HepG2 (cell line): ENCODE measurements around the gene SREBF1. TPM values are rescaled to one million over a fixed set of nuclear protein-coding genes. Genes with fewer than 3 reads are reported as not detected.

ENCODE experiments used
- CENPT ChIP-seq: sonication (generic); formaldehyde crosslinking; IDR thresholded peaks from 2 replicates; pipeline ENCODE4 v1.8.0; 2022; ENCODE audit warnings: low read depth, mild to moderate bottlenecking, moderate library complexity, missing genetic modification reagents
- DR1 ChIP-seq: sonication (generic); formaldehyde crosslinking; IDR thresholded peaks from 2 replicates; pipeline ENCODE4 v1.8.0; 2021; ENCODE audit warnings: mild to moderate bottlenecking, missing genetic modification reagents, inconsistent platforms
- GATA4 ChIP-seq: sonication (generic); IDR thresholded peaks from 2 replicates; pipeline ENCODE4 v1.6.1; 2016; ENCODE audit warnings: antibody characterized with exemption, low read depth, borderline replicate concordance
- JUNB ChIP-seq: sonication (generic); formaldehyde crosslinking; IDR thresholded peaks from 2 replicates; pipeline ENCODE4 v1.8.0; 2022; ENCODE audit warnings: missing genetic modification reagents, mild to moderate bottlenecking, borderline replicate concordance
- MED1 ChIP-seq: sonication (generic); formaldehyde crosslinking; IDR thresholded peaks from 2 replicates; pipeline ENCODE4 v1.4.0; 2020; ENCODE audit warnings: missing genetic modification reagents
- NFRKB ChIP-seq: fragments of 450-650 bp; IDR thresholded peaks from 2 replicates; pipeline ENCODE4 v1.6.1; 2017
- SALL1 ChIP-seq: sonication (generic); formaldehyde crosslinking; IDR thresholded peaks from 2 replicates; pipeline ENCODE4 v1.8.0; 2022; ENCODE audit warnings: mild to moderate bottlenecking, missing genetic modification reagents
- SNAI1 ChIP-seq: sonication (generic); formaldehyde crosslinking; IDR thresholded peaks from 2 replicates; pipeline ENCODE4 v1.5.0; 2020; ENCODE audit warnings: mild to moderate bottlenecking, missing genetic modification reagents, borderline replicate concordance
- ZMYM4 ChIP-seq: sonication (generic); formaldehyde crosslinking; IDR thresholded peaks from 2 replicates; pipeline ENCODE4 v1.8.1; 2023; ENCODE audit warnings: mild to moderate bottlenecking, missing genetic modification reagents
- ZNF350 ChIP-seq: sonication (generic); formaldehyde crosslinking; IDR thresholded peaks from 2 replicates; pipeline ENCODE4 v1.4.0; 2020; ENCODE audit warnings: mild to moderate bottlenecking, low read depth, missing genetic modification reagents, borderline replicate concordance
- ZNF446 ChIP-seq: sonication (generic); formaldehyde crosslinking; IDR thresholded peaks from 2 replicates; pipeline ENCODE4 v1.5.0; 2020; ENCODE audit warnings: mild to moderate bottlenecking, missing genetic modification reagents
- ZNF549 ChIP-seq: sonication (generic); formaldehyde crosslinking; IDR thresholded peaks from 2 replicates; pipeline ENCODE4 v1.5.0; 2020; ENCODE audit warnings: missing genetic modification reagents
- ZNF816 ChIP-seq: sonication (generic); formaldehyde crosslinking; IDR thresholded peaks from 2 replicates; pipeline ENCODE4 v1.8.0; 2022; ENCODE audit warnings: missing genetic modification reagents, mild to moderate bottlenecking, borderline replicate concordance
- polyA plus RNA-seq, 8 experiments: library from polyadenylated mRNA; depleted of rRNA in 3 of 8; stranded (reverse) in 7 of 8; unstranded in 1 of 8; fragments of >200 nt; fragmentation: Illumina TruSeq in 4 of 8; extraction: Trizol in 4 of 8; gene quantifications; 2 replicates each; pipeline versions ENCODE4 v1.2.1 to v1.2.3, GENCODE V29; 2011 to 2016; ENCODE audit warnings: low read depth in 4 of 8, missing spikeins in 1 of 8, mixed read lengths in 1 of 8; ENCODE audit not compliant: insufficient read depth in 1 of 8
- total RNA-seq, 5 experiments: library from RNA; depleted of rRNA; stranded (reverse); fragments of >200 nt; fragmentation: Illumina TruSeq; extraction: Trizol; gene quantifications; 2 replicates each; pipeline ENCODE4 v1.2.3, GENCODE V29; 2016; ENCODE audit warnings: low read depth in 1 of 5
- TF ChIP-seq, protein P1 (sequence below): sonication (generic); formaldehyde crosslinking; IDR thresholded peaks from 2 replicates; pipeline ENCODE4 v1.4.0; 2020; ENCODE audit warnings: mild to moderate bottlenecking, missing genetic modification reagents
- TF ChIP-seq, protein P2 (sequence below): sonication (generic); formaldehyde crosslinking; IDR thresholded peaks from 2 replicates; pipeline ENCODE4 v1.4.0; 2020; ENCODE audit warnings: missing genetic modification reagents
- TF ChIP-seq, protein P3 (sequence below): sonication (generic); formaldehyde crosslinking; IDR thresholded peaks from 2 replicates; pipeline ENCODE4 v1.4.0; 2020; ENCODE audit warnings: mild to moderate bottlenecking, missing genetic modification reagents
- TF ChIP-seq, protein P4 (sequence below): sonication (generic); formaldehyde crosslinking; conservative IDR thresholded peaks from 2 replicates; pipeline ENCODE4 v1.8.0; 2022; ENCODE audit warnings: missing genetic modification reagents
- TF ChIP-seq, protein P5 (sequence below): sonication (generic); formaldehyde crosslinking; IDR thresholded peaks from 2 replicates; pipeline ENCODE4 v1.4.0; 2020; ENCODE audit warnings: missing genetic modification reagents

Gene SREBF1
- total and polyA plus RNA-seq, 2 of the 13 experiments (the other 11 are each of a cell fraction or from before 2014, with no cell fraction given), result 34.3 to 38.0 TPM

DNA sequence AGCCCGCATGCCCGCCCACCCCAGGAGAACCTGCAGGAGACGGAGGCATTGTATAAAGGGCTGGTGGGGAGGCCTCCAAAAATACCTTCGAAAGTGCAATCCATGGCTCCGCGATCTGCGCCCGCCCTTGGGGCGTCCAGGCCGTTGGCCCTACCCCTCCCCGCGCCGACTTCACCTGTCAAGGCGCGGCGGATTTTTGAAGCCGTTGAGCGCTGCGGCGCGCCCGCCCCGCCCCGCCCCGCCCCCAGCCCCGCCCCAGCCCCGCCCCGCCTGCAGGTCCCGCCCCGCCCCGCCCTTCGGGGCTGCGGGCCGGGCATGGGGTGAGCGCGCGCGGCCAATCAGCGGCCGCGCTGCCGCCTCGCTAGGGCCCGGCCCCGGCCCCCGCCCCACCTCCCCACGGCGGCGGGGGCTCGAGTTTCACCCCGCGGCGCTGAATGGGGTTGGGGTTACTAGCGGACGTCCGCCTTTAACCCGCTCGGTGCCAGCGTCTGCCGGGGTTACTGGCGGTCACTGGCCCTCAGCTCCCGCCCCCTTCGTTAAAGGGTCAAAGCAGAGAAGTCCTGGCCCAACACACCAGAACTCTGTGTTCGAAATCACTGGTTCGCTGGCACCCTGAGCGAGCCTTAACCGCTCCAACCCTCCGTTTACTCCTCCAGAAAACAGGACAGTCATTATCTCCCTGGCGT, 13.2 kb downstream of the SREBF1 start (continued):
- TF ChIP-seq ZNF350 (CRISPR knock-in tag) (no peak), ZNF816 (no peak), ZNF549 (CRISPR knock-in tag) (no peak), JUNB (CRISPR knock-in tag) (no peak), ZNF446 (no peak), SALL1 (CRISPR knock-in tag) (peak; percentile 11; the same call in 1 of the 2 replicates), SNAI1 (CRISPR knock-in tag) (no peak), MED1 (CRISPR knock-in tag) (peak; percentile 83), GATA4 (no peak), ZMYM4 (CRISPR knock-in tag) (peak; percentile 20; the same call in 1 of the 2 replicates), CENPT (no peak), NFRKB (no peak), DR1 (CRISPR knock-in tag) (peak; percentile 13; the same call in 1 of the 2 replicates)
- TF ChIP-seq, protein P1, sequence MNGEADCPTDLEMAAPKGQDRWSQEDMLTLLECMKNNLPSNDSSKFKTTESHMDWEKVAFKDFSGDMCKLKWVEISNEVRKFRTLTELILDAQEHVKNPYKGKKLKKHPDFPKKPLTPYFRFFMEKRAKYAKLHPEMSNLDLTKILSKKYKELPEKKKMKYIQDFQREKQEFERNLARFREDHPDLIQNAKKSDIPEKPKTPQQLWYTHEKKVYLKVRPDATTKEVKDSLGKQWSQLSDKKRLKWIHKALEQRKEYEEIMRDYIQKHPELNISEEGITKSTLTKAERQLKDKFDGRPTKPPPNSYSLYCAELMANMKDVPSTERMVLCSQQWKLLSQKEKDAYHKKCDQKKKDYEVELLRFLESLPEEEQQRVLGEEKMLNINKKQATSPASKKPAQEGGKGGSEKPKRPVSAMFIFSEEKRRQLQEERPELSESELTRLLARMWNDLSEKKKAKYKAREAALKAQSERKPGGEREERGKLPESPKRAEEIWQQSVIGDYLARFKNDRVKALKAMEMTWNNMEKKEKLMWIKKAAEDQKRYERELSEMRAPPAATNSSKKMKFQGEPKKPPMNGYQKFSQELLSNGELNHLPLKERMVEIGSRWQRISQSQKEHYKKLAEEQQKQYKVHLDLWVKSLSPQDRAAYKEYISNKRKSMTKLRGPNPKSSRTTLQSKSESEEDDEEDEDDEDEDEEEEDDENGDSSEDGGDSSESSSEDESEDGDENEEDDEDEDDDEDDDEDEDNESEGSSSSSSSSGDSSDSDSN, result no peak
- TF ChIP-seq, protein P2, sequence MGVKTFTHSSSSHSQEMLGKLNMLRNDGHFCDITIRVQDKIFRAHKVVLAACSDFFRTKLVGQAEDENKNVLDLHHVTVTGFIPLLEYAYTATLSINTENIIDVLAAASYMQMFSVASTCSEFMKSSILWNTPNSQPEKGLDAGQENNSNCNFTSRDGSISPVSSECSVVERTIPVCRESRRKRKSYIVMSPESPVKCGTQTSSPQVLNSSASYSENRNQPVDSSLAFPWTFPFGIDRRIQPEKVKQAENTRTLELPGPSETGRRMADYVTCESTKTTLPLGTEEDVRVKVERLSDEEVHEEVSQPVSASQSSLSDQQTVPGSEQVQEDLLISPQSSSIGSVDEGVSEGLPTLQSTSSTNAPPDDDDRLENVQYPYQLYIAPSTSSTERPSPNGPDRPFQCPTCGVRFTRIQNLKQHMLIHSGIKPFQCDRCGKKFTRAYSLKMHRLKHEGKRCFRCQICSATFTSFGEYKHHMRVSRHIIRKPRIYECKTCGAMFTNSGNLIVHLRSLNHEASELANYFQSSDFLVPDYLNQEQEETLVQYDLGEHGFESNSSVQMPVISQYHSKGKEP (CRISPR knock-in tag), result no peak
- TF ChIP-seq, protein P3, sequence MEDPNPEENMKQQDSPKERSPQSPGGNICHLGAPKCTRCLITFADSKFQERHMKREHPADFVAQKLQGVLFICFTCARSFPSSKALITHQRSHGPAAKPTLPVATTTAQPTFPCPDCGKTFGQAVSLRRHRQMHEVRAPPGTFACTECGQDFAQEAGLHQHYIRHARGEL (CRISPR knock-in tag), result no peak
- TF ChIP-seq, protein P4, sequence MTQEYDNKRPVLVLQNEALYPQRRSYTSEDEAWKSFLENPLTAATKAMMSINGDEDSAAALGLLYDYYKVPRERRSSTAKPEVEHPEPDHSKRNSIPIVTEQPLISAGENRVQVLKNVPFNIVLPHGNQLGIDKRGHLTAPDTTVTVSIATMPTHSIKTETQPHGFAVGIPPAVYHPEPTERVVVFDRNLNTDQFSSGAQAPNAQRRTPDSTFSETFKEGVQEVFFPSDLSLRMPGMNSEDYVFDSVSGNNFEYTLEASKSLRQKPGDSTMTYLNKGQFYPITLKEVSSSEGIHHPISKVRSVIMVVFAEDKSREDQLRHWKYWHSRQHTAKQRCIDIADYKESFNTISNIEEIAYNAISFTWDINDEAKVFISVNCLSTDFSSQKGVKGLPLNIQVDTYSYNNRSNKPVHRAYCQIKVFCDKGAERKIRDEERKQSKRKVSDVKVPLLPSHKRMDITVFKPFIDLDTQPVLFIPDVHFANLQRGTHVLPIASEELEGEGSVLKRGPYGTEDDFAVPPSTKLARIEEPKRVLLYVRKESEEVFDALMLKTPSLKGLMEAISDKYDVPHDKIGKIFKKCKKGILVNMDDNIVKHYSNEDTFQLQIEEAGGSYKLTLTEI (CRISPR knock-in tag), result no peak
- TF ChIP-seq, protein P5, sequence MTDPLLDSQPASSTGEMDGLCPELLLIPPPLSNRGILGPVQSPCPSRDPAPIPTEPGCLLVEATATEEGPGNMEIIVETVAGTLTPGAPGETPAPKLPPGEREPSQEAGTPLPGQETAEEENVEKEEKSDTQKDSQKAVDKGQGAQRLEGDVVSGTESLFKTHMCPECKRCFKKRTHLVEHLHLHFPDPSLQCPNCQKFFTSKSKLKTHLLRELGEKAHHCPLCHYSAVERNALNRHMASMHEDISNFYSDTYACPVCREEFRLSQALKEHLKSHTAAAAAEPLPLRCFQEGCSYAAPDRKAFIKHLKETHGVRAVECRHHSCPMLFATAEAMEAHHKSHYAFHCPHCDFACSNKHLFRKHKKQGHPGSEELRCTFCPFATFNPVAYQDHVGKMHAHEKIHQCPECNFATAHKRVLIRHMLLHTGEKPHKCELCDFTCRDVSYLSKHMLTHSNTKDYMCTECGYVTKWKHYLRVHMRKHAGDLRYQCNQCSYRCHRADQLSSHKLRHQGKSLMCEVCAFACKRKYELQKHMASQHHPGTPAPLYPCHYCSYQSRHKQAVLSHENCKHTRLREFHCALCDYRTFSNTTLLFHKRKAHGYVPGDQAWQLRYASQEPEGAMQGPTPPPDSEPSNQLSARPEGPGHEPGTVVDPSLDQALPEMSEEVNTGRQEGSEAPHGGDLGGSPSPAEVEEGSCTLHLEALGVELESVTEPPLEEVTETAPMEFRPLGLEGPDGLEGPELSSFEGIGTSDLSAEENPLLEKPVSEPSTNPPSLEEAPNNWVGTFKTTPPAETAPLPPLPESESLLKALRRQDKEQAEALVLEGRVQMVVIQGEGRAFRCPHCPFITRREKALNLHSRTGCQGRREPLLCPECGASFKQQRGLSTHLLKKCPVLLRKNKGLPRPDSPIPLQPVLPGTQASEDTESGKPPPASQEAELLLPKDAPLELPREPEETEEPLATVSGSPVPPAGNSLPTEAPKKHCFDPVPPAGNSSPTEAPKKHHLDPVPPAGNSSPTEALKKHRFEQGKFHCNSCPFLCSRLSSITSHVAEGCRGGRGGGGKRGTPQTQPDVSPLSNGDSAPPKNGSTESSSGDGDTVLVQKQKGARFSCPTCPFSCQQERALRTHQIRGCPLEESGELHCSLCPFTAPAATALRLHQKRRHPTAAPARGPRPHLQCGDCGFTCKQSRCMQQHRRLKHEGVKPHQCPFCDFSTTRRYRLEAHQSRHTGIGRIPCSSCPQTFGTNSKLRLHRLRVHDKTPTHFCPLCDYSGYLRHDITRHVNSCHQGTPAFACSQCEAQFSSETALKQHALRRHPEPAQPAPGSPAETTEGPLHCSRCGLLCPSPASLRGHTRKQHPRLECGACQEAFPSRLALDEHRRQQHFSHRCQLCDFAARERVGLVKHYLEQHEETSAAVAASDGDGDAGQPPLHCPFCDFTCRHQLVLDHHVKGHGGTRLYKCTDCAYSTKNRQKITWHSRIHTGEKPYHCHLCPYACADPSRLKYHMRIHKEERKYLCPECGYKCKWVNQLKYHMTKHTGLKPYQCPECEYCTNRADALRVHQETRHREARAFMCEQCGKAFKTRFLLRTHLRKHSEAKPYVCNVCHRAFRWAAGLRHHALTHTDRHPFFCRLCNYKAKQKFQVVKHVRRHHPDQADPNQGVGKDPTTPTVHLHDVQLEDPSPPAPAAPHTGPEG (CRISPR knock-in tag), result no peak
